CD4-positive, alpha-beta T cell treated with Interferon gamma for 1 hour (primary cell): Measurements from ENCODE around the gene QRFP.
"Not testable (repeated sequence)": the region's sequence is repeated elsewhere in the genome, so short reads cannot be mapped to it uniquely, and the experiment has no call there.

Experiments used
- DNase-seq: peaks from one replicate; pipeline ENCODE4 v3.0.0-alpha.2; 2020

The QRFP gene

DNA sequence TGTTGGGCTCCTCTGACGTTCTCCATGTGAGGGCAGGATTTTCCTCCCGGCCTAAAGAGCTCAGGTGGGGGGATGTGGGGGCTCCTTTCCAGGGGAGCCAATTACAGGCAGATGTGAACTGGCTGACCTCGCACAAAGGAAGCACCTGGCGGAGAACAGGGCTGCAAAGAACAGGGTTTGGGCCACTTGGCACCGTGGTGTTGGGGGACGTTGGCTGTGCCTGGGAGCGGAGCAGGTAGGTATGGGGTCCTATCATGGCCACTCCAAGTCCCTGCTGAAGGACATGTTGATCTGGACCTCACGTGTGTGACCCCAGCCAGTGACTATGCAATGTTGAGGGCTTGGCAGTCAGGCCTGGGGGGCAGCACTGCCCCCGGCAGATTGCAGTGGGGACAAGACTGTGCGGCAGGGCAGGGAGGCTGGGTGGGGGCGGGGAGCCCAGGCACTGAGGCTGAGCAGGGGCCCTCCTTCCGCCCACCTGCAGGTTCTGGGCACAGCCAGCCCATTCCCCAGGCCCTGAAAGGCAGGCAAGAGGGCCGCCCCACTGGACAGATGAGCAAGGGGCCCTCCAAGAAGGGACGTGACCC, 23.0 kb upstream of the QRFP start:
- no peak for DNase-seq

DNA sequence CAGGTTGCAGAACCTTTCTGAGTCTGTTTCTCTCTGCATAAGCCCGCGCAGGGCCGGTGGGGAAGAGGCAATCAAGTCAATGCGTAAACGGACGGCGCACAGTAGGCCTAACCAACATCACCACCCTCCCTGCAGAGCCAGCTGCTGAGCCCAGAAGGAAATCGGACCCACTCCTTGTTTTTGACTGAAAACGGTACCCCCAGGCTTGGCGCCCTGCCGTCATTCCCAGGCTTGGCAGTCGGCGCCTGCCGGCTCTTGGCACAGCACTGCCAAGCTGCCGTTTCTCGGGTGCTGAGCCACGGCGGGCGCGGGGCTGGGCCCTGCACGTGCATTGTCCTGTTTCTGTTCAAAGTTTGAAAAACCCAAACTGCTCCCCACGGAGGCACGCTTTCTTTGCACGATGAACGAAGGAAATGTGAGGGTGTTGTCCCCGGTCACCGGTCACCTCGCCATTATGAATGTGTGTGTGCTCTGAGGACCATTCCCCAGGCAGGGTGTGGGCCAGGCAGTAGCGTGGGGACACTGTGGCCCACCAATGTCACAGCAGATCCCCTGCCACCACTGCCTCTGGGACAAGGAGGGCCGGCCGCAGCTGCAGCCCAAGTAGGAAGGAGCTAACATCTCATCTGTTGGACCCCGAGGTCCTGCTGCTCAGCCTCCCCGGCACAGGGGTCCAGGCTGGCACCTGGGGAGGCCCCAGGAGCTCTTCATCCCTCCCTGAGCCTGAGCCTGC, 22.4 kb upstream of the QRFP start:
- DNase-seq, result no peak

DNA sequence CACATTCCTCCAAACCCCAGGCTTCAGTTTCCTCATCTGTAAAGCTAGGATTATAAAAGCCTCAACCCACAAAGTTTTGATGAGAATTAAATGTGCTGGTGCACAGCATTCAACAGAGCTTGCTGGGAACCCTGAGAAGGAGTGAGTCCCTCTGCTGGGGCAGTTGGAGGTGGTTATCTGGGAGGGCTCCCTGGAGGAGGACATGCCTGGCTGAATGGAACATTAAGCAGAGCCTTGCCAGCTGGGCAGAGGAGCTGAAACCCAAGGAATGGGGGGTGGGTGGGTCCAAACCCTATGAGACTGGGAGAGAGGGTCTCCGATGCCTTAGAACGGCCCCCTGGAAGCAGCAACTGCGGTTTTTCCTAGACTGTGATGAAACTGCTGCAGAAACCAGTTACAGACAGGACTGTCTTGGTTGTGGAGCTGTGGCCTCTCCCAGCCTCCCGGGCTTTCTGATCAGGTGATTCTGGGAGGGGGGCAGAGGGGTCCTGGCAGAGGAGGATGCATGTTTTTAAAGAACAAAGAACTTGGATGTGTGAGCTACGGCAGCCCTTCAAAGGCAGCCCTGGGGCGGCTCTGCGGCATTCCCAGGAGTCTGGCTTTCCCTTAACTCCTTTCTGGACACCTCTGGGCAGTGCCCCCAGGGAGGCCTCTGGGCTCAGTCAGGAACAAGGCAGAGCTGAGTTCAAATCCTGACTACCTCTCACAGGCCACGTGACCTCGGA, 21.7 kb upstream of the QRFP start:
- DNase-seq, result no peak

DNA sequence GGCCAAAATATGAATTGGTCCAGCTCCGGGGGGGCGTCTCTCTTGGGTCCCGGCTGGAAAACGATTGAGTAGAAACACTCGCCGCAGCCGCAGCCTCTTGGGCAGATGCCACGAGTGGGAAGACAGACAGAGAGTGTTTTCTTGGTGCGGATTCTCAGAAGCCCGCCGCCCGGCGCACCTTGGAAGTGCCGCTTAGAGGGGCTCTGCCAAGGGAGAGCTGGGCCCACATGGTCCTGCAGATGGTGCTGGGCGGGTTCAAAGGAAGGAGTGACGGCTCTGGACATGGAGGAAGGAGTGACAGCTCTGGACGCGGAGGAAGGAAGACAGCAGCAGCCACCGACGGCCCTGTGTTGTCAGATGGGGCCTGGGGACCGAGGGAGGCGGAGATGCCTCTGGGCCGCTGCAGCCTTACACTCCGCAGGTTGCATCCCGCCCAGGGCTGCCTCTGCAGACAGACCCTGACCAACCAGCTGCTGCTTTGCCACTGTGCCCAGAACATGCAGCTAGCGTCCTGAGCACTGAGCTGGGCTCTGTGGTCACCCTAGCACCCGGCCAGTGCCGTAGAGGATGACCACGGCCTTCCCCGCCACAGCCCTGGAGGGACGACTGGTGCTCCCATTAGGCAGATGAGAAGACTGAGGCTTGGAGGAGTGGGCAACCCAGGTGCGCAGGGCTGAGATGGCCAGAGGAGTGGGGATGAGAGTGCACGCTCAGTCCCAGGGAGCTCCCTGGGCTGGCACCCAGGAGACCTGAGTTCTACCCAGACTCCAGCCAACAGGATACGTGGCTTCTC, 20.8 kb upstream of the QRFP start:
- no peak for DNase-seq

DNA sequence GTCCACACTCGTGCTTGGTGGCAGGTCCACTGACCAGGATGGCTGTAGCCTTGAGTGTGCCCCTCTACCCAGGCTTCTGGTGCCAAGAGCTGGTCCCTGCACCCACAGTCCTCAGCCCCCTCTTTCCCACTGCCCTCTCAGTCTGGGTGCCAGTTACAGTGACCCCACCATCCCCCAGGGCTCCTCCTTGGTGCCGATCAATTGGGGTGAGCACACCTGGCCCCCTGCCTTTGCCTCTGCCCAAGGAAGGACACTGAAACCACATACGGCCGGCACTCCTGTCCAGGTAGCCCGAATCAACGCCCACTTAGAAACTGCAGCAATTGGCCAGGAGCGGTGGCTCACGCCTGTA, 18.5 kb upstream of the QRFP start:
- DNase-seq, result no peak

DNA sequence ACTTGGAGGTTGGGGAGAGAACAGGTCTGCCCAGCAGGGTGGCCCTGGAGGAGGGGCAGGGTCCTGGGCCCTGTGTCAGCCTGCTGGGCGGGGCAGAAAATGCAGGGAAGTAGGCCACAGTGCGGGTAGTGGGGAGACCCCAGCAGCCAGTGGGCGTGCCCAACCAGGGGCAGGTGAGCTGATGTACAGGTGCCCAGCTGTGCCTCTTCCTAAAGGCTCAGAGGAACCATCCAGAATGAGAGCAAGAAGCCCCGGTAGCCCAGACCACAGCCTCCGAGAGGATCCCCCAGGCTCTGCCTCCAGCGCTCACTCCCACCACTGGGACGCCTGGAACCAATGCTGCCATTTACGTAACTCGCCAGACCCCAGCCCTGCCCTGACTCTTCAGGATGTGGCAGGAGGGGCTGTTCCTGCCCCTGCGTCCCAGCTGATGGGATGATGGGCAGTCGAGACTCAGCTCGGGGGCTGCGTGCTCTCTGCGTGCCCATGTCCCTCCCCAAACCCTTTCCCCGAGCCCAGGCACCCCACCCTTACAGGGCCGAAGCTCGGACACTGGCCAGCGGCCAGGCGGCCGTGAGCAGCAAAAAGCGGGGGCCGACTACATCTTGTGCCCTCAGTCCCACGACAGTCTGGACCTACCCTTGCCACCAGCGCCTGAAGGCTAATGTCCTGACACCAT, 17.9 kb upstream of the QRFP start:
- no peak for DNase-seq

DNA sequence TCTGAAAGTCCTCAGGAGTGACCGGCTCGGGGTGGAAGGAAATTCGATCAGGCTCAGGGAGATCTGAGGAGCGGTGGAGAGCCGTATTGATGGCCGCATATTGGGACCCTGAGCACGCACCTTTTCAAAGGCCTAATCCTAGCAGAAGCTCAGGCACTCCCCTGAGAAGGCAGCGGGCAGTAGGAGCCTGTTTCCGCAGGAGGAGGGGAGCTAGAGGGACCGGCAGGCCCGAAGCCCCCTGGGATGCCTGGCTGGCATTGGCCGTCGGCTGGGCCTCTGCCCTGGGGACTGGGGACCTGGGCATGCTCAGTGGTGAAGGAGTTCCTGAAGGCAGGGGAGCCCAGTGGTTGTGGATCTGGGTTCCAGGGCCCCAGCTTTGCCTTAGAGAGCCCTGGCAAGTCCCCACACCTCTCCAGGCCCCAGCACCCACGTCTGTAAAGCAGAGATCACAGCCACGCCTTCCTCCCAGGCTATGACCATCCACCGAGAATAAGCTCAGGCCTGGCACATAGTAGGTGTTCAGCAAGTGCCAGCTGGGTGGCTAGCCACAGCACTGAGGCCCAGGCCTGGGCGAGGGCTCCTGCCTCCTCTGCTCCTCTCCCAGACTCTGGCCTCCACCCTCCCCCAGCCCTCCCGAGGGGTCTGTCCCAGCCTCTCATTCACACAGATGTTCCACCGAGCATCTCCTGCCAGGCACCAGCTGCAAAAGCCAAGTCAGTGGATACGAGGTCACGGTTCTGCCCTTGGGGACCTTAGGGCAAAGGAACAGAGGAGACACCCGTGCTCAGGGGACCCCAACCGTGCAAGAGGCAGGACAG, 17.2 kb upstream of the QRFP start:
- no peak for DNase-seq

DNA sequence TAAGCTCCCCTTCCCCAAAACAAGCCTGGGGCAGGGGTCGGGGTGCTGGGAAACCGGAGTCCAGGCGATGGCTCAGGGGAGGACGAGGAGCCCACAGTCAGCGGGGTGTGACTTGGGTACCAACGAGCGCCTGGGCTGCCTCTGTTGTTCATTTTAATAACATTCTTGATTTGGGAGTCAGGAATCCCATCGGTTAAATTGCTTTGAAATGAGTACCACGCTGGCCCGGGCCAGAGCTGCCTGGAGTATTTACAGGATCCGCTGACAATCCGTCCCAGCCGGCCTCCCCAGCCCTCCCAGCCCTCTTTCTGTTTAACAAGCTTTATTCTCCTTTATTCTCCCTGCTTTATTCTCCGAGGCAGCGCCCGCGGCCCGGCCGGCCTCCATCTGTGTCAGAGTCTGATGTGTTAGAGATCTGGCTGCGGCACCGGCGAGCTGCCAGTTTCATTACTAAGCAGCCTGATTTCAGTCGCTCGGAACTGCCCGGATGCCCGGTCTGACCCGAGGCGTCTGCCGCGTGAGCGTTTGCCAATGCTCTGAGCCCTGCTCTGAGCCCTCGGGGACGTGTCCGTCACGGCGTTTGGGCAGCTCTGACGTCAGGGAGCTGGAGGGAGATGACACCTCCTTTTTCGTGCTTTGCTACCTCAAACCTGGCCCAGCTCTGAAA, 16.5 kb upstream of the QRFP start:
- no peak for DNase-seq

DNA sequence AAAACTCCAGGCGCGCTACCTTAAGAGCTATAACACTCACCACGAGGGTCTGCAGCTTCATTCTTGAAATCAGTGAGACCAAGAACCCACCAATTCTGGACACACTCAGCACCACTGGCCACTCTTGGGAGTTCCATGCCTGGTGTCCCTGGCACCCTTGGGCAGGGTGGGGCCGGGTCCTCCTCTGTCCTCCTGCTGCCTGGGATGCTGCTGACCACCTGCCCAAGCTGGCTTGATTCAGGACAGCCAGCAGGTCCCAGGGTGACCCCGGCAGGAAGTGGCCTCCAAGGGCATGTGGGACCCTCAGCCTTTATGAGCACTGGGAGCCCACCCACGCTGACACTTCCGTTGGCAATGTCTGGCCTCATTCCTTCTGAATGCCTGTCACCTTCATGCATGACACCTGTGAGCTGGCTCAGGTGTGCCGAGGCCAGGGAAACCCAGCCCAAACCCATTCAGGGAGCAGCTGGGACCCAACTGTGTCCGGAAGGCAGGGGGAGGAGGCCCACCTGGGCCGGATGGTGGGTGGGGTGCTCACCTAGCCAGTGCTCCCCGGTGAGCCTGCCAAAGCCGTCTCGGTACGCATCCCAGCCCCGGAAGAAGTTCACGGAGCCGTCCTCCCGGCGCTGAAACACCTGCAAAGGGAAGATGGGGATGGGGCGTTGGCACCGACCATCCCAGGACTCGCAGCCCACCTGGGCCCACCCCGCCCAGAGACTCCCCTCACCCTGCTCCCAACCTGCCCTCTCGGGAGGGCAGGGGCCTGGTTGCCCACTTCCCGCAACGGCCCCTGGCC, 14.8 kb upstream of the QRFP start:
- DNase-seq, result no peak

DNA sequence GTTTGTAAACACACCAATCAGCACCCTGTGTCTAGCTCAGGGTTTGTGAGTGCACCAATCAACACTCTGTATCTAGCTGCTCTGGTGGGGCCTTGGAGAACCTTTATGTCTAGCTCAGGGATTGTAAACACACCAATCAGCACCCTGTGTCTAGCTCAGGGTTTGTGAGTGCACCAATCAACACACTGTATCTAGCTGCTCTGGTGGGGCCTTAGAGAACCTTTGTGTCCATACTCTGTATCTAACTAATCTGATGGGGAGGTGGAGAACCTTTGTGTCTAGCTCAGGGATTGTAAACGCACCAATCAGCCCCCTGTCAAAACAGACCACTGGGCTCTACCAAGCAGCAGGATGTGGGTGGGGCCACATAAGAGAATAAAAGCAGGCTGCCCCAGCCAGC, 14.1 kb upstream of the QRFP start:
- DNase-seq, result not testable (repeated sequence)

DNA sequence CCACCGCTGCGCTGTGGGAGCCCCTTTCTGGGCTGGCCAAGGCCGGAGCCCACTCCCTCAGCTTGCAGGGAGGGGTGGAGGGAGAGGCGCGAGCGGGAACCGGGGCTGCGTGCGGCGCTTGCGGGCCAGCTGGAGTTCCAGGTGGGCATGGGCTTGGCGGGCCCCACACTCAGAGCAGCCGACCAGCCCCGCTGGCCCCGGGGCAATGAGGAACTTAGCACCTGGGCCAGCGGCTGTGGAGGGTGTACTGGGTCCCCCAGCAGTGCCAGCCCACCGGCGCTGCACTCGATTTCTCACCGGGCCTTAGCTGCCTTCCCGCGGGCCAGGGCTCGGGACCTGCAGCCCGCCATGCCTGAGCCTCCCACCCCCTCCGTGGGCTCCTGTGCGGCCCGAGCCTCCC, 13.4 kb upstream of the QRFP start:
- DNase-seq, result not testable (repeated sequence)

DNA sequence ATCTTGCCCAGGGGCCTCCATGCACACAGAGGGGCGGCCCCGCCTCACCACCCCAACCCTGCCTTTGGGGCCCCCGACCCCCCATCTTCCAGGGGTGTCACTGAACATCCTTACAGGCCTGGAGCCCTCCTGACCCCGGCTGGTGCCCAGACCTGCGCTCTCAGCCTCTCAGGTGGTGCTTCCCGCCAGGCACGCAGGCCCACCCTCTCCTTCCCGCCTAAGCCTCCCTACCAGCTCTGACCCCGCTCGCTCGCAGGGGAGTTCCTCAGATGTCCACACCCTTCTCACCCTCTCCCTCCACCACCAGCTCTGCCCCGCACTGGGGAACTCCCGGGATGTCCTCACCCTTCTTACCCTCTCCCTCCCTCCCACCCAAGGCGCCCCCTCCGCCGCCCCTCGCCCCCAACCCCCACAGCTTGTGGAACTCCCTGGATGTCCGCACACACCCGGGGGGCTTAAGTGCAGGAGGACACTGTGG, 12.3 kb upstream of the QRFP start:
- DNase-seq, result no peak

DNA sequence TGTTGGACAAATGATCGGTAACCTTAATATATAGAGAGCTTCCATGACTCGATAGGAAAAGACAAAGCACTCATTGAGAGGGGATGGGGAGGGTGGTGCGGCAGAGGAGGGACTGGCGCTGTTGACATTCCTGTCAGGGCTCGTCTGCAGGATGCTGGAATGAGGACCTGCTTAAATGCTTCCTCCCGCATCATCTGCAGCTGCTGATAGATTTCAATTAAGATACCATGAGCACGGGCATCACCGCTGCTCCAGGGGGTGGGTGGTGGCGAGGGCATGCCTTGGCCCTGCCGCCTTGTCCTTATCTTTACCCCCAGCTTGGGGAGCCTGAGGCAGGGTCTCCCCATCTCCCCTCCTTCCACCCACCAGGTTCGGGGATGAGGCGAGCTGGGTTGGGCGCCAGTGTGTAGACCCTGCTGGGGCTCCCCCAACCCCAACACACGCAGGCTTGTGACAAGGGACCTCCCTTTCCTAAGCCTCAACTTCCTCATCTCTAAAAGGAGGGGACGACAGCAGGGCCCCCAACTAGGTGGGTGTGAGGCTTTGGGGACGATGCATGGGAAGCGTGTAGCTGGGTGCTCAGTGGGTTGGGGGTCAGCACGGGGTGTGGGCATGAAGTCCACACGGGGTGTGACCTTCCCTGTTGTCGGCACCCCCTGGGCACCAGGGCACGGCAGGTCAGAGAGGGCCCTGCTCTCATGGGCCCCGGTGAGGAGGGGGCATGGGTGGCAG, 11.7 kb upstream of the QRFP start:
- no peak for DNase-seq

DNA sequence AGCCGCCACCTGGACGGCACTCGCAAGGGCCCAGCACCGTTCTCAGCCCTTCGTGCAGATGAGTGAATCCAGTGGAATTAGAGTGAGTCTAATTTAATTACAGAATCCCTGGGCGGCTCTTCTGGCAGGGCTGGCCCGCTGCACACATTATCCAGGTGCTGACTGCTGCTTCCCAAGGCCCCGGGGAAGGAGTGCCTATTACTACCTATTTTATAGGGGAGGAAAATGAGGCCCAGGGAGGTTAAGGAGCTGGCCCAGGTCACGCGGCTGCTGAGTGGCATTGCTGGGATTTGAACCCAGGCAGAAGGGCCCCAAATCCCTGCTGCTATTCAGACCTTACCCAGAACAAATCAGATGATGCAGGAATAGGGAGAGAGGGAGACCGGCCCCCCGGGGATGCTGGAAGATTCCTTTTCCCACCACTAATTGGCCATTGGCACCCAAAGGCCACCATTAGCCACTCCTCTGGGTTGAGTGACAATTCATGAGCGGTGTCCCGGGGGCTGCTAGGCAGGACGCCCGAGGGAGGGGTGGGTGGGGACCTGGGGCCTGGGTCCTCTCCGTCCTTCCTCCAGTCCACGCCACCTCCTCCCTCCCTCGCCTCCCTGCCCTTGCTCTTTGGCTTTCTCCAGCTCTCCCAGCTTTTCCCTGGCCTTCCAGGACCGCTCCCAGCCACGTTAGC, 10.3 kb upstream of the QRFP start:
- no peak for DNase-seq

DNA sequence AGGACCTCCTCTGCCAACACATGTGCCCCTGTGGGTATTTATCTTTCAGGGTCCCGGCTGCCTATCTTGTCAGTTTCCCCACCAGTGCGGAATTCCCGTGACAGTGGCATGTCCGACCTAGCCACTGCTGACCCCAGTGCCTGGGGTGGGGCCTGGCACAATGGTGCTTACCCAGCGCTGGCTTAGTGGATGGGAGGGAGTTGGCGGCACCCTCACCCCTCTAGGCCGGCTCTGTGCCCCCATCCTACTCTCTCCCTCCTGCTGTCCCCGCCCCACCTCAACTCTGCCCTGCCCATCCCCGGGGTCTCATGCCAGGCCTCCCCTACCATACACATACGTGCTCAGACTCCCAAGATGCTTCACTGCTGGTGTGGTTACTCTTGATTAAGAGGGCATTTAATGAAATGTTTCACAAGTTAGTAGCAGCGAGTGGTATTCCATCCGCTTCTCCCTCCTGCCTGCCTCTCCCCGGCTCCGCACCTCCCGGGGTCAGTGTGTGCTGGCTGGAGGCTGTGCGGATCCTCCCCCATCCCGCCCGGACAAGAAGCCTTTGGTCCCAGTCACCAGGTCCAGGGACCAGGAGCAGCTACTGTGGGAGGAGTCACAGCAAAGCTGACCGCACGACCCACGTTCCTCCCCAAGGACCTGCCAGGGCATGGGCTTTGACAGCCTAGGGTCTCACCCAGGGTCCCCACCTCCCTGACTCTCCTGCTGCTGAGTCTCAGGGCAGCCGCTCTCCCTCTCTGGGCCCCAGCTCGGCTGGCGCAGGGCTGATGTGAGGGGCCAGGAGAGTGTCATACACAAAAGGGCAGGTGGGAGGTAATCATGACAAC, 9.5 kb upstream of the QRFP start:
- DNase-seq, result no peak

DNA sequence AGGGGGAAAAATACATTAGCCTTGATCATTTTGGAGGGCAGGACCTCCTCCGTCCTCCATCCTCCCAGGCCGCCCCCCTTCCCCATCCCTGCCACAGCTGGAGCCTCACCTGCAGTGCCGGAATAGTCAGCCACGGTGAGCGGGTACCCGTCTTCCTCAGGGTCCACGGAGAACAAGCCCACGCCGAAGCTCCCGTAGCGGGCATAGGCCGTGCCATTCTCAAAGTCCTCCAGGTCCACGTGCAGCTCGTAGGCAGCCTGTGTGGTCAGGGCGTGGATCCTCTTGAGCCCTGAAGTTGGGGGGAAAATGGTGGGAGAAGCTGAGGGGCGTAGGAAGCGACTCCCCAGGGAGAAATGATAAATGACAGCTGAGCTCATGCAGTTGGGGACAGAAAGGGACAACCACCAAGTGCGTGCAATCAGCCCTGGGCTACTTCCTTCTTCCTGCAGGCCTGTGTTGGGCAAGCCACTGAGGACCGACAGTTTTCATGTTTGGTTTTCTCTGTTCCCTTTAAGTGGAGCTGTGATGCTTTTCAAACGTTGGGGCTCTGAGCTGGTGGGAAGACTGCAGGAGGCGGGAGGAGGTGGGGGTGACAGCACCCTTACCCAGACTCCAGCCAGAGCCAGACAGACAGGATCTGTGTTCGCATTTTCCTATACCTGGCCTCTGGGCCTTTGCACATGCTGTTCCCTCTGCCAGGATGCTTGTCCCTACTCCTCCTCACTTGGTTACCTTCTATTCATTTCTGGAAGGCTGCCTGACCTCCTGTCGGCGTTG, 8.7 kb upstream of the QRFP start:
- DNase-seq, result no peak
